GM21528 (cell line): Measurements from ENCODE around the gene TSPOAP1.
A peak's percentile ranks its signal among the peaks of the same experiment; 100 is the strongest.

ENCODE experiments used
- ATAC-seq: cut with Tn5 transposase; IDR thresholded peaks from one replicate; pipeline ENCODE4 v1.9.1; 2021; ENCODE audit warnings: mild to moderate bottlenecking, moderate library complexity; ENCODE audit not compliant: unreplicated experiment, low FRiP score

TSPOAP1 gene

GRCh38 chr17:58330997-58331814 is 2.6 kb upstream of the TSPOAP1 start:
- no peak for ATAC-seq

DNA sequence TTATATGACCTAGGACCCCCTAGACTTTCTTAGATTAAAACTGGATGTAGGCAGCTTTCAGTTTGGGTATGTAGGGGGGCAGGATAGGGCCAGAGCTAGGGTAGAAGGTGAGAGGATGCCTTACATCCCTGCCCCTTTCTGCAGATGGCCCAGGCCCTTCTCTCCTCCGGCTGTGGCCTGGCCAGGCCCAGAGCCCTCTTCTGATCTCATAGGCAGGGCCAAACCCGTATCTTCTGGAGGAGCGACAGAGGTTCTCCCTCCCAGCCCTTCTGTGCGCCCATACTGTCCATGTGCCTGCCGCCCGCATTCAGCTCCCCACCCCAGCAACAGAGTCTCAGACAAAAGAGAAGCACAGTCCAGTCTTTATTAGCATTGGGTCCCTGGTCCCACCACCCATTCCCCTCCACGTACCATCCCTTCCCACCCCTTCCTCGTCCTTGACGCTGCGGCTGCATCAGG is 2.0 kb upstream of the TSPOAP1 start:
- ATAC-seq = no peak

- ATAC-seq = peak; percentile 5
These were observed 1.4 kb upstream of the TSPOAP1 start for GRCh38 chr17:58329810-58330537.

DNA sequence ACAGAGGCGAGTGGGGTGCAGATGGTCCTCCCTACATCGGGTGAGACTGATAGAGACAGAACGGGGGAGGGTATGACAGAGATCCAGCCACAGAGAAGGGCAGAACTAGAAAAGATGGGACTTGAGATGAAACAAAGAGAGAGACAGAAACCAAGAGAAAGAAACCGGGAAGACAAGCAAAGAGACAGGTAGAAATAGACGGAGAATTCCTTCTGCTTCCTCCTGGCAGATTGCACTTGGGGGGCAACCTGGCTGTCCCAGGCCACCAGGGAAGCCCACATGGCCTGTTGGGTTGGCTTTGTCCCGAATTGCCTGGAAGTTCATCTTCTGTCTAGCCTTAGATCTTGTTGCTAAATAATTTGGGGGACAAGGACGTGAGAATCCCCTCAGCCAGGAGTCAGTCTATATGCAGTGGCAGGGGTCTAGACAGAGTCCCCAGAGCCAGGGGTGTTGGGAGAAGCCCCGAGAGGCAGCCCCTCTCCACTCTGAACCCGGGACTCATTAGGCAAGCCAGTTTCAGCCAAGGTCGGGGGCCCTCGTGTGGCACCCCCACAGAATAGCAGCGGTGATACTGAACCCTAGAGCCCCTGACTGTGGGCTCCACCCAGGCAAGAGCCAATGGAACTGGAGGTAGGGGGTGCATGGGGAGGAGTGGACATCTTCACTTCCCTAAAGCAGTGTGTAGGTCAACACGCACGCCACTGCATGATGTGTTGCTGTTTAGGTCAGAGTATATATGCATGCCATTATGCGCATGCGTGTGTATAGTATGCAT is 627 bp upstream of the TSPOAP1 start:
- peak; percentile 44 for ATAC-seq

DNA sequence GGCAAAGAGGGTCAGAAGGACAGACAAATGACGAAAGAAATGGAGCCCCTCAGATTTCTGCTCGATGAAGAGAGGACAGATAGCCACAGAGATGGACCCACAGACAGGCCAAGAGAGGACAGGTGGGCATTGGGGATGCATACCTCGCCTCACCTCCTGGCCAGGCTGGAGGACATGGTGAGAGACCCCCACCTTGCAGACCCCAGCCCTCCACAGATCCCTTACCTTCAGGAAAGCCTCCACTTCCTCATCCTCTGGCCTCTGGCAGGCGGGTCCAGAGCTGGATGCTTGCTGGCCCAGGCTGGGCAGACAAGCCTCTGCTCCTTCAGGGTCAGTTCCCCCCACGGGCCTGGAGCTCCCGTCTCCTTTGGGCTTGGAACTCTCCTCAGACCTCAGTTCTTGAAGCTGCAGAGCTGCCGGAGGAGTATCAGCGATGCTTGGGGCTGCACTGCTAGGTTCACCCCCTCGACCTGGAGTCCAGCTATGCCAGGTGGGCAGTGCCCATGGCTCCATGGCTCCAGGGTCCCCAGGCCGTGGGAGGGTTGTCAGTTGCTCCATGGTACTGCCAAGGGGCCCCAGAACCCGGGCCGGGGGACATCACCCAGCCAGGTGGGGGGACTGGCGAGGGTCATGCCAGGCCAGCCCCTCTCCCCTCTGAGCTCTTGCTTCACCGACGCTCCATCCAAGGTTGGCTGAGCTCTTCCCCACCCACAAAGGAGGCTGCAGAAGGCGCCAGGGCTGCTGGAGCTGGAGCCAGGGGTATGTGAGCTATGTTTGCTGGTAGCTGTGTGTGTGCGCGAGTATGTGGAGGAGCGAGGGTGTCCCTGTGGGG is 1.0 kb downstream of the TSPOAP1 start:
- no peak for ATAC-seq

DNA sequence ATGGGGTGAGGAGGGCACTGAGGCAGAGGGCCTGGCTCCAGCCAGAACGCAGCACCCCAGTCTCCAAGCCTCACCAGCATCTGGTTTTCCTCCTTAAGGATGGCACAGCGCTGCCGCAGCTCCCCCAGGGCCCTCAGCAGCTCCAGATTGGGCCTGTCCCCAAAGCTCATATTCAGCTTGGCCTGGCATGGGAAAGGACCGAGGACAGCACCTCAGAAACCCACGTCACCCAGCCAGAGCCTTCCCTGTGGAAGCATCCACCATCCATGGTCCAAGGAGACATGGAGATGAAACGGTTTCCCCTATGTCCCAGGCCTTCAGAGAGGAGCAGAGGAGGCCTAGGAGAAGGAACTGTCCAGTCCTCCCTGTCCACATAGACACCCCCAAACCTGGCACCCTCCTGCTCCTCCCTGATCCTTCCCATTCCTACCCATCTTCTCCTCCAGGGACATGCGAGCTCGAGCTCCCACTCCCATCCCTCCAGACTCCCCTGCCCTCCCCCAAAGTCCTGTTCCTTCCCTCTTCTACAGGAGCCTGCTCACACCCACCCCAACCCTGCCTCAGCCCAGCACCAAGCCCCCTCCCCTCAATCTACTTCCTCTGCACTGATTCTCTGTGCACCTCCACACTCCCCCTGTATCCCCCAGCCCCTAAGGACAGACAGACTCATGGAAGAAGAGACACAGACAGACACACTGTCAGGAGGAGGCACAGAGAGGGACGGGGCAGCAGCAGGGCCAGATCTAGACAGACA is 1.8 kb downstream of the TSPOAP1 start:
- ATAC-seq = no peak

GRCh38 chr17:58325976-58326468 is 2.6 kb downstream of the TSPOAP1 start:
- no peak for ATAC-seq

DNA sequence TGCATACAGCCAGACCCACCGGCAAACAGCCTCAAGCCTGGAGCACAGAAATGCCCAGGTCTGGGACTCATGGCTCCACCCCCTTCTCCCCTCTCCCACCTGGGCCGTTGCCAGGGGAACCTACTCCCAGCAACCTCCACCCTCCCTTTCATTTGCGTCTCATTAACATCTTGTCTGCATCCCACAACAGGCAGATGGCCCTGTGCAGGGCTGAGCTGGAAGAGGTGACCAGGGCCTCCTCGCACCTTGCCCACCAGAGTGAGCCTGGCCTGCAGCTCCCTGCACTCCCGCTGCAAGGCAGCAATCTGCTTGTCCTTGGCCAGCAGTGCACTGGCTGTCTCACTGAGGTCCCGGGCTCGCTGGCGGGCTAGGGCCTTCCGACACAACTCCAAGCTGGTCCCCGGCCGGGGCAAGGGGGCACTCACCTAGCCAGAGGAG is 3.3 kb downstream of the TSPOAP1 start:
- ATAC-seq = no peak

DNA sequence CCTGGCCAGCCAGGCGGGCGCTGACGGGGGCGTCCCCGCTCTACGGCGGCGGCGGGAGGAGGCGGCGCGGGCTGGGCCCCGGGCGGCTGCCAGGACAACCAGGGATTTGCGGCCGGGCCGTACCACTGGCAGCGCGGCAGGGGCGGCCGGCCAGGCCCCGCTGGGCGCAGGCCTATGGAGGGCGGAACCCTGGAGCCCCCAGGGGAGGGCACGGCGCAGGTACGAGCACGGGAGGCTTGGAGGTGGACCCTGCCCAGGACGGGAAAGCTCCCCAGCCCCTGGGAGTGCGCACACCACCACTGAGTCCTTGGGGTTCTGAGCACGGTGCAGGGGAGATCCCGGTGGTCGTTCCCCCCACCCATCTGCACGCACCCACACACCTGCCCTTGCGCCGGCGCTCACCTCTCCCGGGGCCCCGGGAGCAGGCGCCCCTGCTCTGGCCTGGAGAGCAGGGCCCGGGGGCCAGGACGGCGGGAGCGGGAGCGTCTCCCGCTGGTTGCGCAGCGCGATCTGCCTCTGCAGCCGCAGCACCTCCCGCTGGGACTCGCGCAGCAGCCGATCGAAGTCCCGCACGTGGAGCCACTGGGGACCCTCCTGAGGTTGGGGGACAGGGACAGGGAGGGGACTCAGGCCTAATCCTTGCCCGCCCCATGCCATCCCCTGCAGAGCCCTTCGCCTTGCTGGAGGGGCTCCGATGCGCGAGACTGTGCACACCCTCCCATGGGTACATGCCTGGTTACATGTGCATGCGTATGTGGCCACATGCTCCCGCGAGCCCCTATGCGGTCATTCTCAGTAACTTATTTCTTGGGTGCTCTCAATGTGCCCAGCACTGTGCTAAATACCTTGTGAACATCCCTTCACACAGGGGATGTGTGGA is 3.9 kb downstream of the TSPOAP1 start:
- ATAC-seq = no peak

DNA sequence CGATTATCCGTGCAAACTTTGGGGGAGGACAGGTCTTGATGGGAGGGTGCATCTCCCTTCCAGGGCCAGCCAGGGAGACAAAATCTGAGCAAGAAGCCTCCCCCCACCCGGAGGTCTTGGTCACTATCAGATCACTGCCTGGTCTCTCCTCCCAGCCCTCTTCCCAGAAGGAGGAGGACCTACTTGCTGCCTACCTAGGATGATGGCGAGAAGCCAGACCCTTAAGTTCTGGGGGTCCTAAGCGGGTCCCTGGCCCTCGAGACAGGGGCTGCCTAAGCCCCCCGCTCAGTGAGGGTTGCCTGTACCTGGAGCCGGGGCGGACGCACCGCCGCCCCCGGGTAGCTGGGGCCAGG is 4.6 kb downstream of the TSPOAP1 start:
- no peak for ATAC-seq

- ATAC-seq = no peak
These were observed 5.1 kb downstream of the TSPOAP1 start for GRCh38 chr17:58323366-58324055.

- ATAC-seq = no peak
These were observed 5.9 kb downstream of the TSPOAP1 start for GRCh38 chr17:58322581-58323185.

- no peak for ATAC-seq
These were observed 6.7 kb downstream of the TSPOAP1 start for GRCh38 chr17:58321571-58322525.

GRCh38 chr17:58320570-58321323 is 7.8 kb downstream of the TSPOAP1 start:
- no peak for ATAC-seq

- no peak for ATAC-seq
These were observed 8.4 kb downstream of the TSPOAP1 start for GRCh38 chr17:58320163-58320558.
